GM23338 (cell line): ENCODE data around the gene ZNF148. TPM values are rescaled to one million over a fixed set of nuclear protein-coding genes. Genes with fewer than 3 reads are reported as not detected.

ENCODE experiments used
- ATAC-seq: fragments of 200-7000 bp; cut with Tn5 transposase; 3 replicates; pipeline ENCODE4 v1.9.1; 2020
- DNase-seq: peaks from one replicate; pipeline ENCODE4 v3.0.0-alpha.2; 2015; ENCODE audit warnings: low spot score
- H2AFZ ChIP-seq: fragments of 200-600 bp; sonication (generic); 2 replicates; pipeline ENCODE4 v1.8.0; 2016; ENCODE audit warnings: antibody characterized with exemption, mild to moderate bottlenecking, moderate library complexity
- H3F3A ChIP-seq: fragments of 200-600 bp; sonication (generic); replicated peaks from 2 replicates; pipeline ENCODE4 v1.8.0; 2017; ENCODE audit warnings: antibody characterized with exemption, mixed run types, low read depth
- H3K27ac ChIP-seq: fragments of 200-600 bp; sonication (generic); 2 replicates; pipeline ENCODE4 v1.6.1; 2016; ENCODE audit warnings: low read depth
- H3K27me3 ChIP-seq: fragments of 200-600 bp; sonication (generic); 2 replicates; pipeline ENCODE4 v1.8.0; 2016; ENCODE audit warnings: mild to moderate bottlenecking, mixed run types, moderate library complexity; ENCODE audit not compliant: insufficient read depth
- H3K36me3 ChIP-seq: fragments of 200-600 bp; sonication (generic); 2 replicates; pipeline ENCODE4 v1.8.0; 2016; ENCODE audit warnings: mild to moderate bottlenecking; ENCODE audit not compliant: insufficient read depth
- H3K4me1 ChIP-seq: fragments of 200-600 bp; sonication (generic); 2 replicates; pipeline ENCODE4 v1.8.0; 2016; ENCODE audit warnings: mild to moderate bottlenecking, moderate library complexity; ENCODE audit not compliant: insufficient read depth
- H3K4me2 ChIP-seq: fragments of 200-600 bp; sonication (generic); 2 replicates; pipeline ENCODE4 v1.7.1; 2017; ENCODE audit warnings: mixed run types
- H3K4me3 ChIP-seq: fragments of 200-600 bp; sonication (generic); 2 replicates; pipeline ENCODE4 v1.6.1; 2016; ENCODE audit warnings: mixed run types
- H3K79me2 ChIP-seq: fragments of 200-600 bp; sonication (generic); replicated peaks from 2 replicates; pipeline ENCODE4 v1.8.0; 2017; ENCODE audit warnings: mild to moderate bottlenecking; ENCODE audit not compliant: insufficient read depth
- H3K9me2 ChIP-seq: fragments of 200-600 bp; sonication (generic); 2 replicates; pipeline ENCODE4 v1.8.0; 2017; ENCODE audit not compliant: insufficient read depth
- H4K20me1 ChIP-seq: fragments of 200-600 bp; sonication (generic); replicated peaks from 2 replicates; pipeline ENCODE4 v1.8.0; 2017; ENCODE audit warnings: mild to moderate bottlenecking; ENCODE audit not compliant: insufficient read depth
- H3K27ac Mint-ChIP-seq: 2 replicates; pipeline ENCODE4 v1.8.0; 2020; ENCODE audit warnings: inconsistent platforms, mild to moderate bottlenecking, moderate library complexity, mixed read lengths
- H3K27me3 Mint-ChIP-seq: 3 replicates; pipeline ENCODE4 v1.8.0; 2022; ENCODE audit warnings: low read depth, mild to moderate bottlenecking, moderate library complexity, mixed read lengths, inconsistent platforms; ENCODE audit not compliant: insufficient read depth, poor library complexity
- H3K36me3 Mint-ChIP-seq: 3 replicates; pipeline ENCODE4 v1.8.0; 2021; ENCODE audit warnings: low read depth, mild to moderate bottlenecking, inconsistent platforms, moderate library complexity, mixed read lengths
- H3K4me1 Mint-ChIP-seq: 3 replicates; pipeline ENCODE4 v1.8.0; 2020; ENCODE audit warnings: mild to moderate bottlenecking, inconsistent platforms, mixed read lengths
- H3K4me3 Mint-ChIP-seq: 3 replicates; pipeline ENCODE4 v1.8.0; 2021; ENCODE audit warnings: moderate library complexity, mild to moderate bottlenecking, inconsistent platforms, mixed read lengths
- H3K9me3 Mint-ChIP-seq: 3 replicates; pipeline ENCODE4 v1.8.0; 2020; ENCODE audit warnings: moderate library complexity, mild to moderate bottlenecking, inconsistent platforms, mixed read lengths
- EZH2 ChIP-seq: fragments of 200-600 bp; sonication (generic); IDR thresholded peaks from one replicate; pipeline ENCODE4 v1.8.0; 2017; ENCODE audit warnings: antibody characterized with exemption, mild to moderate bottlenecking, low read depth; ENCODE audit not compliant: unreplicated experiment
- EZH2phosphoT487 ChIP-seq: fragments of 200-600 bp; sonication (generic); IDR thresholded peaks from one replicate; pipeline ENCODE4 v1.8.1; 2018; ENCODE audit warnings: antibody characterized with exemption; ENCODE audit not compliant: unreplicated experiment
- REST ChIP-seq: IDR thresholded peaks from one replicate; pipeline ENCODE4 v1.6.1; 2018; ENCODE audit warnings: antibody characterized with exemption; ENCODE audit not compliant: unreplicated experiment
- ZNF331 ChIP-seq: fragments of 250-450 bp; sonication (Bioruptor Pico); IDR thresholded peaks from 2 replicates; pipeline ENCODE4 v1.5.0; 2020; ENCODE audit warnings: low read depth, mild to moderate bottlenecking, moderate library complexity
- polyA plus RNA-seq: library from polyadenylated mRNA; unstranded; fragments of >200 nt; fragmentation: Nextera tagmentation; extraction: Ambion mirVana; gene quantifications from 2 replicates; pipeline ENCODE4 v1.2.1, GENCODE V29; 2016
- total RNA-seq: library from RNA; depleted of rRNA; stranded (reverse); fragments of >200 nt; shearing (Covaris generic); gene quantifications from 2 replicates; pipeline ENCODE4 v1.2.3, GENCODE V29; 2014

ZNF148 gene
- total and polyA plus RNA-seq, 2 experiments from 2014 or later: 13.9 to 16.9 TPM

GRCh38 chr3:125262161-125262560 lies 113.0 kb downstream of the ZNF148 start:
- no peak for TF ChIP-seq EZH2phosphoT487
- TF ChIP-seq REST: no peak
- TF ChIP-seq ZNF331 (CRISPR knock-in tag): no peak
- Histone ChIP-seq H4K20me1 (no peaks in the 10 kb centered on the region), H3K27ac (no peak overlapping the region), H3K4me3 (no peak overlapping the region), H2AFZ (no peak overlapping the region), H3K4me2 (no peak overlapping the region), H3K36me3 (no peaks in the 10 kb centered on the region), H3K79me2 (no peaks in the 10 kb centered on the region), H3K9me2 (no peaks in the 10 kb centered on the region), H3K4me1 (peaks cover 10% of the 10 kb centered on the region; the same call in 1 of the 2 replicates), H3F3A (no peaks in the 10 kb centered on the region), H3K27me3 (no peaks in the 10 kb centered on the region)
- ATAC-seq (no peak), DNase-seq (no peak)
- no peak overlapping the region for H3K4me3 Mint-ChIP-seq
- no peaks in the 10 kb centered on the region for H3K27me3 Mint-ChIP-seq
- H3K36me3 Mint-ChIP-seq: peaks cover 7% of the 10 kb centered on the region; the same call in 2 of the 3 replicates
- H3K4me1 Mint-ChIP-seq: peaks cover 8% of the 10 kb centered on the region
- H3K9me3 Mint-ChIP-seq: peaks cover 4% of the 10 kb centered on the region; the same call in 2 of the 3 replicates
- no peak overlapping the region for H3K27ac Mint-ChIP-seq

DNA sequence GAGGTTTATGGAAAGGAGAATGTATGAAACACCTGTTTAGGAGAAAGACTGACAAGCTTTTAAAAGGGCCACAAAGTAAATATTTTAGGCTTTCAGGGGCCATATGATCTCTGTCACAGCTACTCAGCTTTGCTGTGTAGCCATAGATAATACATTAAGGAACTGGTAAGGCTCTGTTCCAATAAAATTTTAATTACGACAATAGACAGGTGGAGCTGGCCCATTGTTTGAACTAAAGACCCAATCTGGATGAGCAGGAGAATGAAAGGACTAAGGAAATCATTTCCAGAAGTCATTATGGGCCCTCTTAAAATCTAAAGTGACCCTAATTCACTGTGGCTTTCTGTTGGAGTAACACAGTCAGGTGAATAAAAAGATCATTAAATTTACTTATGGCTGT lies 114.1 kb downstream of the ZNF148 start:
- H3F3A ChIP-seq: no peaks in the 10 kb centered on the region
- H3K9me3 Mint-ChIP-seq: peaks cover 10% of the 10 kb centered on the region; the same call in 2 of the 3 replicates
- H3K27me3 ChIP-seq: no peaks in the 10 kb centered on the region
- no peak overlapping the region for H3K4me3 Mint-ChIP-seq
- no peaks in the 10 kb centered on the region for H3K36me3 ChIP-seq
- H3K4me3 ChIP-seq: no peak overlapping the region
- H3K79me2 ChIP-seq: no peaks in the 10 kb centered on the region
- H2AFZ ChIP-seq: no peak overlapping the region
- H3K4me2 ChIP-seq: no peak overlapping the region
- no peaks in the 10 kb centered on the region for H4K20me1 ChIP-seq
- TF ChIP-seq ZNF331 (CRISPR knock-in tag) (no peak), EZH2phosphoT487 (no peak)
- peaks cover 8% of the 10 kb centered on the region for H3K4me1 Mint-ChIP-seq
- H3K27me3 Mint-ChIP-seq: no peaks in the 10 kb centered on the region
- H3K4me1 ChIP-seq: peaks cover 10% of the 10 kb centered on the region; the same call in 1 of the 2 replicates
- H3K36me3 Mint-ChIP-seq: peaks cover 14% of the 10 kb centered on the region; the same call in 2 of the 3 replicates
- ATAC-seq (no peak), DNase-seq (no peak)
- H3K27ac Mint-ChIP-seq: peak overlapping the region; percentile 56; the same call in 1 of the 2 replicates
- H3K27ac ChIP-seq: peak overlapping the region; percentile 10; the same call in 1 of the 2 replicates
- no peaks in the 10 kb centered on the region for H3K9me2 ChIP-seq

- H3K27ac ChIP-seq: no peak overlapping the region
- Mint-ChIP-seq H3K4me1 (peaks cover 8% of the 10 kb centered on the region), H3K4me3 (no peak overlapping the region), H3K27me3 (no peaks in the 10 kb centered on the region), H3K36me3 (peaks cover 14% of the 10 kb centered on the region; the same call in 2 of the 3 replicates), H3K9me3 (peaks cover 10% of the 10 kb centered on the region; the same call in 2 of the 3 replicates), H3K27ac (no peak overlapping the region)
- H3K4me1 ChIP-seq: peaks cover 10% of the 10 kb centered on the region; the same call in 1 of the 2 replicates
- H3K27me3 ChIP-seq: no peaks in the 10 kb centered on the region
- no peak for ATAC-seq
- H4K20me1 ChIP-seq: no peaks in the 10 kb centered on the region
- H3K4me2 ChIP-seq: no peak overlapping the region
- H3F3A ChIP-seq: no peaks in the 10 kb centered on the region
- no peaks in the 10 kb centered on the region for H3K79me2 ChIP-seq
- no peak overlapping the region for H3K4me3 ChIP-seq
- DNase-seq: no peak
- no peaks in the 10 kb centered on the region for H3K36me3 ChIP-seq
- no peak for TF ChIP-seq ZNF331 (CRISPR knock-in tag)
- no peak for TF ChIP-seq REST
- no peak for TF ChIP-seq EZH2phosphoT487
- TF ChIP-seq EZH2: no peak
- H3K9me2 ChIP-seq: no peaks in the 10 kb centered on the region
- H2AFZ ChIP-seq: no peak overlapping the region
Observed at GRCh38 chr3:125260158-125260557, 115.0 kb downstream of the ZNF148 start.
